Lower leg skin (tissue), 3 donors: ENCODE results near the gene MAD1L1.

Source experiments
- CTCF ChIP-seq, 3 donors: fragments of 450-650 bp; IDR thresholded peaks; one replicate each; pipeline ENCODE4 v1.5.1; 2016; ENCODE audit warnings: antibody characterized with exemption in 3 of 3, mild to moderate bottlenecking in 3 of 3, moderate library complexity in 2 of 3
- POLR2A ChIP-seq, 2 donors: fragments of 450-650 bp; IDR thresholded peaks; one replicate each; pipeline ENCODE4 v1.6.1; 2016 to 2017; ENCODE audit warnings: antibody characterized with exemption in 2 of 2, mild to moderate bottlenecking in 1 of 2, moderate library complexity in 1 of 2

DNA sequence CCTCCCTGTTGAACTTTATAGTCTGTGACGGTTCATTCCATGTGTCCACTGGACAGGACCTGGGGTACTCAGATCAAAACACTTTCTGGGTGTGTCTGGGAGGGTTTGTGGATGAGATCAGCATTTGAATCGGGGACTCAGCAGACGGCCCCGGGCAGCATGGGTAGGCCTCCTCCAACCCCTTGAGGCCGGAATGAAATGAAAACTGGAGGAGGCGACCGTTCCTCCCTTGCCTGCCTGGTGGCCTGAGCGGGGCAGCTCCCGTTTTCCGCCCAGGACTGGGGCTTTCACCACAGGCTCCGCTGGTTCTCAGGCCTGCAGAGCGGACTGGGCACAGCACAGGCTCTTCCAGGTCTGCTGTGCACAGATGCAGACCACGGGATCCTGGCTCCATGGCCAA, 247.7 kb downstream of the MAD1L1 start:
- TF ChIP-seq CTCF (IDR thresholded peaks at IDR 0.05) (no peak), POLR2A (IDR thresholded peaks at IDR 0.05) (no peak)
